Liver (tissue), 9 donors: ENCODE data around the gene HIPK3. TPM values are rescaled to one million over a fixed set of nuclear protein-coding genes. Genes with fewer than 3 reads are reported as not detected.

ENCODE experiments used
- DNase-seq: peaks from one replicate; pipeline ENCODE4 v3.0.0-alpha.2; 2017; ENCODE audit warnings: low spot score
- H3K27ac ChIP-seq, 2 donors: one replicate each; pipeline ENCODE4 v1.7.0; 2013; ENCODE audit warnings: inconsistent platforms in 2 of 2, low read length in 2 of 2, control low read depth in 1 of 2, low read depth in 1 of 2, mild to moderate bottlenecking in 1 of 2
- H3K27me3 ChIP-seq, 4 donors: one replicate each; pipeline versions ENCODE4 v1.6.1 to v1.7.0; 2013; ENCODE audit warnings: low read length in 3 of 4, inconsistent platforms in 1 of 4, mild to moderate bottlenecking in 1 of 4, moderate library complexity in 1 of 4; ENCODE audit not compliant: control insufficient read depth in 4 of 4, insufficient read depth in 4 of 4
- H3K36me3 ChIP-seq, 4 donors: one replicate each; pipeline versions ENCODE4 v1.6.1 to v1.7.0; 2013; ENCODE audit warnings: low read length in 3 of 4, mild to moderate bottlenecking in 3 of 4, low read depth in 1 of 4, moderate library complexity in 1 of 4; ENCODE audit not compliant: control insufficient read depth in 4 of 4, insufficient read depth in 3 of 4
- H3K4me1 ChIP-seq, 4 donors: one replicate each; pipeline versions ENCODE4 v1.6.1 to v1.7.0; 2013; ENCODE audit warnings: low read length in 3 of 4, mild to moderate bottlenecking in 3 of 4, moderate library complexity in 1 of 4; ENCODE audit not compliant: control insufficient read depth in 4 of 4, insufficient read depth in 4 of 4
- H3K4me3 ChIP-seq, 3 donors: one replicate each; pipeline versions ENCODE4 v1.6.1 to v1.7.0; 2013; ENCODE audit warnings: low read length in 3 of 3, control low read depth in 1 of 3, low read depth in 1 of 3, mild to moderate bottlenecking in 1 of 3
- H3K9ac ChIP-seq, 2 donors: one replicate each; pipeline ENCODE4 v1.7.0; 2013; ENCODE audit warnings: low read length in 2 of 2, mild to moderate bottlenecking in 2 of 2, moderate library complexity in 2 of 2, control low read depth in 1 of 2, low read depth in 1 of 2
- H3K9me3 ChIP-seq, 4 donors: one replicate each; pipeline versions ENCODE4 v1.6.1 to v1.7.0; 2013; ENCODE audit warnings: low read length in 3 of 4; ENCODE audit not compliant: control insufficient read depth in 4 of 4
- ATF3 ChIP-seq: IDR thresholded peaks from 2 replicates; pipeline ENCODE4 v1.6.1; 2016; ENCODE audit warnings: antibody characterized with exemption
- CTCF ChIP-seq: fragments of 150-350 bp; IDR thresholded peaks from 2 replicates; pipeline ENCODE4 v1.5.1; 2017; ENCODE audit warnings: improper control_type of control experiment, low read depth, low read length; ENCODE audit not compliant: missing input control
- EGR1 ChIP-seq, 2 donors: IDR thresholded peaks; 2 replicates each; pipeline ENCODE4 v1.6.1; 2016 to 2018; ENCODE audit warnings: antibody characterized with exemption in 2 of 2, low read depth in 2 of 2
- FOXA1 ChIP-seq: IDR thresholded peaks from 2 replicates; pipeline ENCODE4 v1.6.1; 2016; ENCODE audit warnings: antibody characterized with exemption
- FOXA2 ChIP-seq: IDR thresholded peaks from 2 replicates; pipeline ENCODE4 v1.6.1; 2016; ENCODE audit warnings: antibody characterized with exemption
- GABPA ChIP-seq, 2 donors: IDR thresholded peaks in 1 of 2; conservative IDR thresholded peaks in 1 of 2; 2 replicates each; pipeline ENCODE4 v1.6.1; 2016; ENCODE audit warnings: antibody characterized with exemption in 2 of 2, mild to moderate bottlenecking in 1 of 2, moderate library complexity in 1 of 2
- HNF4A ChIP-seq, 2 donors: conservative IDR thresholded peaks; 2 replicates each; pipeline ENCODE4 v1.6.1; 2016; ENCODE audit warnings: antibody characterized with exemption in 2 of 2, mild to moderate bottlenecking in 2 of 2
- HNF4G ChIP-seq: IDR thresholded peaks from 2 replicates; pipeline ENCODE4 v1.6.1; 2016; ENCODE audit warnings: antibody characterized with exemption
- JUND ChIP-seq, 2 donors: IDR thresholded peaks; 2 replicates each; pipeline ENCODE4 v1.6.1; 2016; ENCODE audit warnings: antibody characterized with exemption in 2 of 2
- MAX ChIP-seq: IDR thresholded peaks from 2 replicates; pipeline ENCODE4 v1.6.1; 2016; ENCODE audit warnings: antibody characterized with exemption
- NR2F2 ChIP-seq: IDR thresholded peaks from 2 replicates; pipeline ENCODE4 v1.6.1; 2016; ENCODE audit warnings: antibody characterized with exemption
- RAD21 ChIP-seq, 2 donors: IDR thresholded peaks; 2 replicates each; pipeline ENCODE4 v1.6.1; 2016; ENCODE audit warnings: antibody characterized with exemption in 2 of 2, mild to moderate bottlenecking in 2 of 2
- RXRA ChIP-seq, 2 donors: IDR thresholded peaks; 2 replicates each; pipeline ENCODE4 v1.6.1; 2017 to 2018; ENCODE audit warnings: antibody characterized with exemption in 2 of 2, mild to moderate bottlenecking in 1 of 2
- SP1 ChIP-seq: IDR thresholded peaks from 2 replicates; pipeline ENCODE4 v1.6.1; 2018; ENCODE audit warnings: antibody characterized with exemption, mild to moderate bottlenecking
- TAF1 ChIP-seq: conservative IDR thresholded peaks from 2 replicates; pipeline ENCODE4 v1.6.1; 2016; ENCODE audit warnings: antibody characterized with exemption, mild to moderate bottlenecking
- YY1 ChIP-seq: IDR thresholded peaks from 2 replicates; pipeline ENCODE4 v1.6.1; 2016; ENCODE audit warnings: antibody characterized with exemption, mild to moderate bottlenecking
- ZBTB33 ChIP-seq: IDR thresholded peaks from 2 replicates; pipeline ENCODE4 v1.6.1; 2016; ENCODE audit warnings: antibody characterized with exemption
- WGBS: extraction: QIAGEN DNeasy Blood & Tissue Kit; methylation state at CpG from one replicate; pipeline ENCODE4 v1.1.7; 2013; 5-methylcytosine and 5-hydroxymethylcytosine counted together
- polyA plus RNA-seq, 2 donors: library from polyadenylated mRNA; stranded (reverse) in 1 of 2; unstranded in 1 of 2; fragments of 200-250 nt in 1 of 2; fragments of >200 nt in 1 of 2; fragmentation: Nextera tagmentation in 1 of 2; extraction: Ambion mirVana in 1 of 2; gene quantifications; one replicate each; pipeline versions ENCODE4 v1.2.1 to v1.2.3, GENCODE V29; 2013 to 2015
- total RNA-seq, 2 donors: library from RNA; depleted of rRNA; stranded (reverse); fragments of >200 nt; gene quantifications; one replicate each; pipeline ENCODE4 v1.2.3, GENCODE V29; 2014
- donor health status: healthy.
- donor health status: healthy.
- donor health status: healthy.
- donor health status: healthy.
- donor health status: healthy.

Gene HIPK3
- total and polyA plus RNA-seq, 4 donors, result 12.0 to 67.5 (median 27.6) TPM

GRCh38 chr11:33307984-33308383, 50.8 kb downstream of the HIPK3 start:
- DNase-seq, result no peak
- H3K9me3 ChIP-seq, result no peaks in the 10 kb centered on the region
- no peaks in the 10 kb centered on the region for H3K36me3 ChIP-seq
- H3K27ac ChIP-seq, result no peak overlapping the region
- no peak overlapping the region for H3K4me3 ChIP-seq
- TF ChIP-seq SP1, result no peak
- no peak for TF ChIP-seq RXRA (IDR thresholded peaks at IDR 0.05)
- TF ChIP-seq JUND (IDR thresholded peaks at IDR 0.05), result no peak
- TF ChIP-seq HNF4A (conservative IDR thresholded peaks at IDR 0.05), result no peak
- no peak for TF ChIP-seq YY1
- TF ChIP-seq GABPA (IDR thresholded peaks at IDR 0.05 in 1 of 2, conservative IDR thresholded peaks at IDR 0.05 in 1 of 2), result no peak
- no peak for TF ChIP-seq RAD21 (IDR thresholded peaks at IDR 0.05)
- TF ChIP-seq FOXA2, result no peak
- no peak for TF ChIP-seq MAX
- TF ChIP-seq EGR1 (IDR thresholded peaks at IDR 0.05; ENCODE audit: low read depth in 2 of 2), result no peak
- H3K4me1 ChIP-seq, result no peaks in the 10 kb centered on the region
- no peaks in the 10 kb centered on the region for H3K27me3 ChIP-seq
- H3K9ac ChIP-seq, result no peak overlapping the region

GRCh38 chr11:33309118-33309517, 51.9 kb downstream of the HIPK3 start:
- 92% methylated on average over 1 of the region's 1 CpG for WGBS
- no peaks in the 10 kb centered on the region for H3K4me1 ChIP-seq
- no peak for TF ChIP-seq ATF3
- no peak for TF ChIP-seq NR2F2
- no peak for TF ChIP-seq FOXA1
- TF ChIP-seq RXRA (IDR thresholded peaks at IDR 0.05), result no peak
- TF ChIP-seq ZBTB33, result no peak
- no peak for TF ChIP-seq YY1
- TF ChIP-seq HNF4G, result no peak
- H3K9ac ChIP-seq, result no peak overlapping the region
- H3K27me3 ChIP-seq, result no peaks in the 10 kb centered on the region
- DNase-seq, result no peak
- no peak overlapping the region for H3K27ac ChIP-seq
- H3K9me3 ChIP-seq, result no peaks in the 10 kb centered on the region
- no peak overlapping the region for H3K4me3 ChIP-seq
- H3K36me3 ChIP-seq, result no peaks in the 10 kb centered on the region

- no peaks in the 10 kb centered on the region for H3K27me3 ChIP-seq
- no peak overlapping the region for H3K9ac ChIP-seq
- H3K9me3 ChIP-seq, result no peaks in the 10 kb centered on the region
- H3K4me3 ChIP-seq, result no peak overlapping the region
- H3K4me1 ChIP-seq, result no peaks in the 10 kb centered on the region
- no peak for DNase-seq
- H3K27ac ChIP-seq, result no peak overlapping the region
- H3K36me3 ChIP-seq, result no peaks in the 10 kb centered on the region
- 98% methylated on average over 9 of the region's 9 CpGs for WGBS
- TF ChIP-seq ZBTB33, result no peak
- TF ChIP-seq RAD21 (IDR thresholded peaks at IDR 0.05), result no peak
- no peak for TF ChIP-seq FOXA2
- no peak for TF ChIP-seq TAF1
- TF ChIP-seq RXRA (IDR thresholded peaks at IDR 0.05), result no peak
- no peak for TF ChIP-seq SP1
- no peak for TF ChIP-seq GABPA (IDR thresholded peaks at IDR 0.05 in 1 of 2, conservative IDR thresholded peaks at IDR 0.05 in 1 of 2)
- no peak for TF ChIP-seq CTCF
- TF ChIP-seq YY1, result no peak
- TF ChIP-seq HNF4A (conservative IDR thresholded peaks at IDR 0.05), result no peak
- TF ChIP-seq HNF4G, result no peak
Measured at GRCh38 chr11:33310720-33311500, 53.7 kb downstream of the HIPK3 start.
